Melanocyte of skin (primary cell): ENCODE data around the gene YTHDF2. TPM values are rescaled to one million over a fixed set of nuclear protein-coding genes. Genes with fewer than 3 reads are reported as not detected.

Experiments
- small RNA-seq, 2 donors: library from RNA; depleted of rRNA; stranded (forward); fragments of <200 nt; gene quantifications; one replicate each; pipeline ENCODE3, GENCODE V24; 2012
- total RNA-seq, 2 donors: library from RNA; depleted of rRNA; stranded (reverse); fragments of >200 nt; gene quantifications; 2 replicates each; pipeline ENCODE4 v1.2.3, GENCODE V29; 2012

Gene YTHDF2
- total RNA-seq, result 10 to 100 TPM; 67.8 to 84.9 TPM

GRCh38 chr1:28736450-28737306 lies at the start of gene YTHDF2:
Gene YTHDF2, plus strand, starts transcription at chr1:28736940. Its CDS starts 181 bp downstream, at chr1:28737121.

DNA sequence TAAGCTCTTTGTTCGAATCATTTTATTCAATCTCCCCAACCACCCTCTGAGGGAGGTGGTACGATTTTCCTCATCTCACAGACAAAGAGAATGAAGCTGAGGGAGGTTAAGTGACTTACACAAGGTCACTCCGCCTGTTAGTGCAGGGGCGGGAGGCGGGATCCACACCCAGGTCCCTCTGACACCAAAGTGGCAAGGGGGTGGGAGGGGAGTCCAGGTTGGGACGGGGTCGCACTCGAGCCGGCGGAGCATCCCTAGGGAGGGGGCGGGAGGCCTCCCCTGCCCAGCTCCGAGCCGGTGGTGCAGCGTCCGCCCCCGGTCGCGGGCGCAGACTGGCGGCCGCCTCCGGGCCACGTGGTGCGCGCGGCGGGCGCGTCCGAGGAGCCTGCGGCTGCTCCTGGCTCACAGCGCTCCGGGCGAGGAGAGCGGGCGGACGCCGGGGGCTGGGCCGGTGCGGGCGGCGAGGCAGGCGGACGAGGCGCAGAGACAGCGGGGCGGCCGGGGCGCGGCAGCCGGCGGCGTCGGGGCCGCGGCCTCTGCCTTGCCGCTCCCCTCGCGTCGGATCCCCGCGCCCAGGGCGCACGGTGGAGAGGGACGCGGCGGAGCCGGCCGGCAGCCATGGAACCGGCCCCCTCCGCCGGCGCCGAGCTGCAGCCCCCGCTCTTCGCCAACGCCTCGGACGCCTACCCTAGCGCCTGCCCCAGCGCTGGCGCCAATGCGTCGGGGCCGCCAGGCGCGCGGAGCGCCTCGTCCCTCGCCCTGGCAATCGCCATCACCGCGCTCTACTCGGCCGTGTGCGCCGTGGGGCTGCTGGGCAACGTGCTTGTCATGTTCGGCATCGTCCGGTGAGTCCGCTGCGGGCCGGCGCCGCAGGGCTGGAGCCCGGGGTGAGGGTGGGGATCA lies 75.3 kb downstream of the YTHDF2 start, which contains the start of gene OPRD1:
TSS of gene OPRD1 (plus strand) at position 405 of the 903 bp plus-strand sequence. CDS start at position 619, 214 bp downstream.

Small RNA genes within 50 kb of the gene (small RNA-seq; reads per million reads assigned to genes)
- 0 reads per million in 2 donors for gene RF00422

Other genes with a start within 250 kb of the YTHDF2 start
- gene RCC1, start 230.9 kb upstream of the YTHDF2 start, total RNA-seq, result 10 to 100 TPM; 18.9 to 56.3 TPM
- 10 to 100 TPM; 18.6 to 21.3 TPM for gene TRNAU1AP, start 183.9 kb upstream of the YTHDF2 start, total RNA-seq
- 1 to 10 TPM; 3.8 to 6.7 TPM for gene RAB42, start 144.7 kb upstream of the YTHDF2 start, total RNA-seq
- gene TAF12, start 93.9 kb upstream of the YTHDF2 start, total RNA-seq, result 10 to 100 TPM; 14.8 to 31.6 TPM
- gene RNU11, start 88.3 kb upstream of the YTHDF2 start, total RNA-seq, result not detected
- gene GMEB1, start 68.2 kb upstream of the YTHDF2 start, total RNA-seq, result 1 to 10 TPM; 7.0 to 8.6 TPM
- gene OPRD1, start 75.2 kb downstream of the YTHDF2 start, total RNA-seq, result 1 to 10 TPM in 1 of 2 donors, not detected in 1; 1.7 TPM
- gene EPB41, start 177.6 kb downstream of the YTHDF2 start, total RNA-seq, result 10 to 100 TPM; 33.6 to 34.4 TPM